ENCODE data around the gene CD47.

Gene CD47

GRCh38 chr3:108008931-108009639 is 81.7 kb downstream of the CD47 start:
- H3K9me3 ChIP-seq (ENCODE audit: control insufficient read depth, low read length): no peaks in the 10 kb centered on the region
- no peak overlapping the region for H3K4me3 ChIP-seq (ENCODE audit: insufficient read depth, low read depth, low read length, poor library complexity, severe bottlenecking)
- no peaks in the 10 kb centered on the region for H3K36me3 ChIP-seq (ENCODE audit: control insufficient read depth, insufficient read depth, low read length)
- no peak for DNase-seq
- H3K4me1 ChIP-seq (ENCODE audit: control insufficient read depth, insufficient read depth, low read length, poor library complexity, severe bottlenecking): no peaks in the 10 kb centered on the region
- no peak overlapping the region for H3K27ac ChIP-seq (ENCODE audit: insufficient read depth, low read length, poor library complexity, severe bottlenecking)
- no peaks in the 10 kb centered on the region for H3K27me3 ChIP-seq (replicated peaks; ENCODE audit: control insufficient read depth, insufficient read depth, low read length, poor library complexity, severe bottlenecking)

GRCh38 chr3:108008106-108008505 is 82.7 kb downstream of the CD47 start:
- no peak overlapping the region for H3K27ac ChIP-seq (ENCODE audit: insufficient read depth, low read length, poor library complexity, severe bottlenecking)
- no peak for DNase-seq

GRCh38 chr3:108006881-108007331 is 83.9 kb downstream of the CD47 start:
- Histone ChIP-seq H3K27me3 (replicated peaks; ENCODE audit: control insufficient read depth, insufficient read depth, low read length, poor library complexity, severe bottlenecking) (no peaks in the 10 kb centered on the region), H3K4me1 (ENCODE audit: control insufficient read depth, insufficient read depth, low read length, poor library complexity, severe bottlenecking) (no peaks in the 10 kb centered on the region), H3K9me3 (ENCODE audit: control insufficient read depth, low read length) (no peaks in the 10 kb centered on the region), H3K27ac (ENCODE audit: insufficient read depth, low read length, poor library complexity, severe bottlenecking) (no peak overlapping the region), H3K36me3 (ENCODE audit: control insufficient read depth, insufficient read depth, low read length) (no peaks in the 10 kb centered on the region), H3K4me3 (ENCODE audit: insufficient read depth, low read depth, low read length, poor library complexity, severe bottlenecking) (no peak overlapping the region)
- no peak for DNase-seq

More at GRCh38 chr3:108008106-108008505, 82.7 kb downstream of the CD47 start:
- H3K27me3 ChIP-seq (replicated peaks; ENCODE audit: control insufficient read depth, insufficient read depth, low read length, poor library complexity, severe bottlenecking): no peaks in the 10 kb centered on the region
- no peaks in the 10 kb centered on the region for H3K36me3 ChIP-seq (ENCODE audit: control insufficient read depth, insufficient read depth, low read length)
- no peaks in the 10 kb centered on the region for H3K4me1 ChIP-seq (ENCODE audit: control insufficient read depth, insufficient read depth, low read length, poor library complexity, severe bottlenecking)
- no peak overlapping the region for H3K4me3 ChIP-seq (ENCODE audit: insufficient read depth, low read depth, low read length, poor library complexity, severe bottlenecking)
- no peaks in the 10 kb centered on the region for H3K9me3 ChIP-seq (ENCODE audit: control insufficient read depth, low read length)

- no peak overlapping the region for H3K4me3 ChIP-seq (ENCODE audit: insufficient read depth, low read depth, low read length, poor library complexity, severe bottlenecking)
- H3K27ac ChIP-seq (ENCODE audit: insufficient read depth, low read length, poor library complexity, severe bottlenecking): no peak overlapping the region
- DNase-seq: no peak
- H3K27me3 ChIP-seq (replicated peaks; ENCODE audit: control insufficient read depth, insufficient read depth, low read length, poor library complexity, severe bottlenecking): no peaks in the 10 kb centered on the region
- H3K36me3 ChIP-seq (ENCODE audit: control insufficient read depth, insufficient read depth, low read length): no peaks in the 10 kb centered on the region
- no peaks in the 10 kb centered on the region for H3K9me3 ChIP-seq (ENCODE audit: control insufficient read depth, low read length)
- no peaks in the 10 kb centered on the region for H3K4me1 ChIP-seq (ENCODE audit: control insufficient read depth, insufficient read depth, low read length, poor library complexity, severe bottlenecking)
Observed at GRCh38 chr3:108006077-108006771, 84.6 kb downstream of the CD47 start.

- no peaks in the 10 kb centered on the region for H3K9me3 ChIP-seq (ENCODE audit: control insufficient read depth, low read length)
- no peaks in the 10 kb centered on the region for H3K27me3 ChIP-seq (replicated peaks; ENCODE audit: control insufficient read depth, insufficient read depth, low read length, poor library complexity, severe bottlenecking)
- no peaks in the 10 kb centered on the region for H3K36me3 ChIP-seq (ENCODE audit: control insufficient read depth, insufficient read depth, low read length)
- no peak overlapping the region for H3K27ac ChIP-seq (ENCODE audit: insufficient read depth, low read length, poor library complexity, severe bottlenecking)
- H3K4me3 ChIP-seq (ENCODE audit: insufficient read depth, low read depth, low read length, poor library complexity, severe bottlenecking): no peak overlapping the region
- no peaks in the 10 kb centered on the region for H3K4me1 ChIP-seq (ENCODE audit: control insufficient read depth, insufficient read depth, low read length, poor library complexity, severe bottlenecking)
- no peak for DNase-seq
Observed at GRCh38 chr3:108004647-108005046, 86.2 kb downstream of the CD47 start.

- Histone ChIP-seq H3K4me1 (ENCODE audit: control insufficient read depth, insufficient read depth, low read length, poor library complexity, severe bottlenecking) (no peaks in the 10 kb centered on the region), H3K27ac (ENCODE audit: insufficient read depth, low read length, poor library complexity, severe bottlenecking) (no peak overlapping the region), H3K27me3 (replicated peaks; ENCODE audit: control insufficient read depth, insufficient read depth, low read length, poor library complexity, severe bottlenecking) (no peaks in the 10 kb centered on the region), H3K36me3 (ENCODE audit: control insufficient read depth, insufficient read depth, low read length) (no peaks in the 10 kb centered on the region), H3K4me3 (ENCODE audit: insufficient read depth, low read depth, low read length, poor library complexity, severe bottlenecking) (no peak overlapping the region), H3K9me3 (ENCODE audit: control insufficient read depth, low read length) (no peaks in the 10 kb centered on the region)
- DNase-seq: no peak
Observed at GRCh38 chr3:108001457-108001856, 89.4 kb downstream of the CD47 start.

- no peak for DNase-seq
- H3K9me3 ChIP-seq (ENCODE audit: control insufficient read depth, low read length): no peaks in the 10 kb centered on the region
- H3K27ac ChIP-seq (ENCODE audit: insufficient read depth, low read length, poor library complexity, severe bottlenecking): no peak overlapping the region
- H3K27me3 ChIP-seq (replicated peaks; ENCODE audit: control insufficient read depth, insufficient read depth, low read length, poor library complexity, severe bottlenecking): no peaks in the 10 kb centered on the region
- no peak overlapping the region for H3K4me3 ChIP-seq (ENCODE audit: insufficient read depth, low read depth, low read length, poor library complexity, severe bottlenecking)
- no peaks in the 10 kb centered on the region for H3K36me3 ChIP-seq (ENCODE audit: control insufficient read depth, insufficient read depth, low read length)
- no peaks in the 10 kb centered on the region for H3K4me1 ChIP-seq (ENCODE audit: control insufficient read depth, insufficient read depth, low read length, poor library complexity, severe bottlenecking)
Observed at GRCh38 chr3:107999215-107999775, 91.5 kb downstream of the CD47 start.

- Histone ChIP-seq H3K9me3 (ENCODE audit: control insufficient read depth, low read length) (no peaks in the 10 kb centered on the region), H3K4me3 (ENCODE audit: insufficient read depth, low read depth, low read length, poor library complexity, severe bottlenecking) (no peak overlapping the region), H3K27ac (ENCODE audit: insufficient read depth, low read length, poor library complexity, severe bottlenecking) (no peak overlapping the region), H3K36me3 (ENCODE audit: control insufficient read depth, insufficient read depth, low read length) (no peaks in the 10 kb centered on the region), H3K4me1 (ENCODE audit: control insufficient read depth, insufficient read depth, low read length, poor library complexity, severe bottlenecking) (no peaks in the 10 kb centered on the region), H3K27me3 (replicated peaks; ENCODE audit: control insufficient read depth, insufficient read depth, low read length, poor library complexity, severe bottlenecking) (no peaks in the 10 kb centered on the region)
- DNase-seq: no peak
Observed at GRCh38 chr3:107997671-107998070, 93.2 kb downstream of the CD47 start.

- Histone ChIP-seq H3K27ac (ENCODE audit: insufficient read depth, low read length, poor library complexity, severe bottlenecking) (no peak overlapping the region), H3K27me3 (replicated peaks; ENCODE audit: control insufficient read depth, insufficient read depth, low read length, poor library complexity, severe bottlenecking) (no peaks in the 10 kb centered on the region), H3K4me1 (ENCODE audit: control insufficient read depth, insufficient read depth, low read length, poor library complexity, severe bottlenecking) (no peaks in the 10 kb centered on the region), H3K4me3 (ENCODE audit: insufficient read depth, low read depth, low read length, poor library complexity, severe bottlenecking) (no peak overlapping the region), H3K36me3 (ENCODE audit: control insufficient read depth, insufficient read depth, low read length) (no peaks in the 10 kb centered on the region), H3K9me3 (ENCODE audit: control insufficient read depth, low read length) (no peaks in the 10 kb centered on the region)
- DNase-seq: no peak
Observed at GRCh38 chr3:107995823-107996222, 95.0 kb downstream of the CD47 start.

Data from effector memory CD4-positive, alpha-beta T cell (primary cell).